ENCODE measurements around the gene HOXC11. TPM values are rescaled to one million over a fixed set of nuclear protein-coding genes. Genes with fewer than 3 reads are reported as not detected.

Gene HOXC11
- total and polyA plus RNA-seq, 2 of the 4 experiments (the other 2 are of a cell fraction) = not detected

DNA sequence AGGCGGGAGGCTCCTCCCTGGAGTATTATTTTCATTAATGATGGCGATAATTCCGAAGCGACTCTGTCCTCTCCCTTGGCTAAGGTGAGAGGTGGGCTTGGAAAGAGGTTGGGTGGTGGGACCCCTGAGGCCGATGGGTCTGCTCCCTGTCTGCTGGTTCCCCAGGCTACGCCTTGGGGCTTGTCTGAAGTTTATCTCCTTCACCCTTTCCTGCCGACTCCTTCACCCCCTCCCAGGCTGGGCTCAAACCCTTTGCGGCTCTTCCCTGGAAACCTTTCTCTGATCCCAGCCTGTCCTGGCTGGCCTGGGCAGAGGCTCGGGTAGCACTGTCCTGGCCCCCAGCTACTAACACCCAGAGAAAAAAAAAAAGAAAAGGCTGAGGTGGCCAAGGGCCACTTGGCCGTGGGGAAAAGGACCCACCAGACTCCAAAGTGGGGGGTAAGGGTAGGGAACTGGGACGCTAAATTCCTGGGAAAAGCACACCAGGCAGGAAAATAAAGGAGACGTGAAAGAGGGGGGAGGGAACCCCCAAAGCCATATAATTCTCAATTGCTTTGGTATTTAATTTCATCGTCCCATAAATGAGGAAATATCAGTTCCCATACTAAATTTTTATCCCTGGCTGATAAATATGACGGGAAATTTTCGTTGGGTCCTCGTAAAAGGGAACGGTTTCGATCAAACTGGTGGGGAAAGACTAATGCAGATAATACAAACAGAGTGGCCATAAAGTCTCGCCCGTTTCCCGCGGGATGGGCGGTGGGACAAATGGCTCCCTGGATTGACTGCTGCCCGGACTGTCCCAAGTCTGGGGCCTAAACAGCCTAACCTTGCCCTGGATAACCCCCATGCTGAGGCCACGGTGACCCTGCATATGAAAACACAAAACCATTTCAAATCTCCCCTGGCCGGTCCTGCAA, 10.0 kb downstream of the HOXC11 start (continued):
- TF ChIP-seq RFX5 (IDR thresholded peaks at IDR 0.05; ENCODE audit: low read depth, low read length) (no peak), POLR2A (IDR thresholded peaks at IDR 0.05; ENCODE audit: low read depth, low read length) (no peak), RAD21 (IDR thresholded peaks at IDR 0.05; ENCODE audit: low read length) (no peak), CEBPB (IDR thresholded peaks at IDR 0.05; ENCODE audit: low read depth, low read length) (no peak)

DNA sequence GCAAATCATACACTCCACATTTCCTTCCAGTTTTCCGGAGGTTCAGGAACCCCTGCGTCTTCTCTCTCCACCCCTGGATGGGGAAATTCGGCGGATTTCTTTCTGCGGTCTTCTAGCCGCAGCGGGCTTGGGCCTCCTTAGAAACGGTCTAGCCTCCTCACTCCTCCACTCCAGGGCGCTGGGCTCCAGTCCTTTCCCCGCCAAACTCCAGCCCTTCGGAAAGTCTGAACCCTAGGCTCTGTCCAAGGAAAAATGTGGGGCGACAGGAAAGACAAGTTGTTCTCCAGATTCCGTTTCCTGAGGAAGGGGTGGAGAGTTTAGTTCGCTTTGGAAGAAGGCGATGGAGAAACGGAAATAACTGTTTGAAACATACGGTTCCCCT, 10.6 kb downstream of the HOXC11 start:
- POLR2A ChIA-PET (ENCODE audit: unreplicated experiment) = no interaction called here
- Histone ChIP-seq H3K9me1 (ENCODE audit: insufficient read depth, low read length) (no peaks in the 10 kb centered on the region), H2BK20ac (ENCODE audit: low read depth, low read length) (no peak overlapping the region), H3K9me3 (ENCODE audit: control insufficient read depth, insufficient read depth, low read length) (peaks cover 6% of the 10 kb centered on the region), H3K4me3 (ENCODE audit: insufficient read depth, low read depth, low read length) (no peak overlapping the region), H3K4me1 (ENCODE audit: control insufficient read depth, insufficient read depth, low read length) (no peaks in the 10 kb centered on the region), H3K27me3 (ENCODE audit: control insufficient read depth, insufficient read depth, low read length) (peaks cover 95% of the 10 kb centered on the region), H4K91ac (ENCODE audit: insufficient read depth, low read depth, low read length) (no peak overlapping the region), H3K79me1 (ENCODE audit: low read depth in 1 of 2, low read length in 2 of 2) (no peaks in the 10 kb centered on the region), H3K56ac (ENCODE audit: extremely low read depth, insufficient read depth, low read length) (no peak overlapping the region), H4K5ac (ENCODE audit: low read depth, low read length) (no peak overlapping the region), H2AFZ (replicated peaks; ENCODE audit: low read length, poor library complexity) (no peak overlapping the region), H2AK5ac (ENCODE audit: low read depth, low read length) (no peak overlapping the region), H3K23ac (ENCODE audit: low read depth, low read length) (no peak overlapping the region), H4K20me1 (ENCODE audit: insufficient read depth, low read length) (no peaks in the 10 kb centered on the region), H2BK5ac (ENCODE audit: low read depth, low read length, poor library complexity, severe bottlenecking) (no peak overlapping the region), H2BK15ac (ENCODE audit: low read depth, low read length) (no peak overlapping the region), H4K8ac (ENCODE audit: low read depth in 2 of 2, low read length in 2 of 2) (no peak overlapping the region), H3K9ac (ENCODE audit: low read depth, low read length) (no peak overlapping the region), H2AK9ac (replicated peaks; ENCODE audit: low read depth, low read length, poor library complexity) (no peak overlapping the region), H3K27ac (ENCODE audit: insufficient read depth, low read length) (no peak overlapping the region), H3K14ac (replicated peaks; ENCODE audit: low read depth, low read length) (no peak overlapping the region), H3K4me2 (ENCODE audit: low read depth, low read length) (no peak overlapping the region), H3K4ac (ENCODE audit: low read depth, low read length) (no peak overlapping the region), H3K36me3 (ENCODE audit: control insufficient read depth, insufficient read depth, low read length) (no peaks in the 10 kb centered on the region), H2BK120ac (ENCODE audit: low read depth, low read length) (no peak overlapping the region), H3K18ac (ENCODE audit: low read depth, low read length) (no peak overlapping the region)
- dilution Hi-C loops (cut with HindIII; ENCODE audit: low sequenced_read_pairs, unreplicated experiment) (no loop called here), in situ Hi-C loops (cut with MboI; ENCODE audit: low sequenced_read_pairs) (no loop called here), intact Hi-C loops (cut with micrococcal nuclease) (no loop called here)
- 0% methylated on average over 2 of the region's 17 CpGs; no CpG with 5 or more reads in 1 of the 2 experiments for WGBS, 2 experiments (ENCODE audit: extremely low coverage in 2 of 2, insufficient read length in 1 of 2)
- ATAC-seq (ENCODE audit: low read depth) (no peak), DNase-seq (no peak)
- BruUV-seq (replicated peaks) = no TSS peak
- CTCF ChIA-PET = no interaction called here
- TF ChIP-seq, protein P1, sequence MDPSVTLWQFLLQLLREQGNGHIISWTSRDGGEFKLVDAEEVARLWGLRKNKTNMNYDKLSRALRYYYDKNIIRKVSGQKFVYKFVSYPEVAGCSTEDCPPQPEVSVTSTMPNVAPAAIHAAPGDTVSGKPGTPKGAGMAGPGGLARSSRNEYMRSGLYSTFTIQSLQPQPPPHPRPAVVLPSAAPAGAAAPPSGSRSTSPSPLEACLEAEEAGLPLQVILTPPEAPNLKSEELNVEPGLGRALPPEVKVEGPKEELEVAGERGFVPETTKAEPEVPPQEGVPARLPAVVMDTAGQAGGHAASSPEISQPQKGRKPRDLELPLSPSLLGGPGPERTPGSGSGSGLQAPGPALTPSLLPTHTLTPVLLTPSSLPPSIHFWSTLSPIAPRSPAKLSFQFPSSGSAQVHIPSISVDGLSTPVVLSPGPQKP (IDR thresholded peaks at IDR 0.05; ENCODE audit: borderline replicate concordance, low read depth, low read length) = no peak
- TF ChIP-seq MXI1 (IDR thresholded peaks at IDR 0.05; ENCODE audit: borderline replicate concordance, low read depth, low read length) = no peak
- no peak for TF ChIP-seq FOS (IDR thresholded peaks at IDR 0.05; ENCODE audit: low read depth, low read length)
- TF ChIP-seq, protein P2, sequence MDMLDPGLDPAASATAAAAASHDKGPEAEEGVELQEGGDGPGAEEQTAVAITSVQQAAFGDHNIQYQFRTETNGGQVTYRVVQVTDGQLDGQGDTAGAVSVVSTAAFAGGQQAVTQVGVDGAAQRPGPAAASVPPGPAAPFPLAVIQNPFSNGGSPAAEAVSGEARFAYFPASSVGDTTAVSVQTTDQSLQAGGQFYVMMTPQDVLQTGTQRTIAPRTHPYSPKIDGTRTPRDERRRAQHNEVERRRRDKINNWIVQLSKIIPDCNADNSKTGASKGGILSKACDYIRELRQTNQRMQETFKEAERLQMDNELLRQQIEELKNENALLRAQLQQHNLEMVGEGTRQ (IDR thresholded peaks at IDR 0.05; ENCODE audit: low read depth, low read length) = no peak
- TF ChIP-seq POLR2A (IDR thresholded peaks at IDR 0.05; ENCODE audit: low read depth, low read length) = no peak
- no peak for TF ChIP-seq CEBPB (IDR thresholded peaks at IDR 0.05; ENCODE audit: low read depth, low read length)
- no peak for TF ChIP-seq MAFK (IDR thresholded peaks at IDR 0.05; ENCODE audit: low read depth, low read length)
- TF ChIP-seq, protein P3, sequence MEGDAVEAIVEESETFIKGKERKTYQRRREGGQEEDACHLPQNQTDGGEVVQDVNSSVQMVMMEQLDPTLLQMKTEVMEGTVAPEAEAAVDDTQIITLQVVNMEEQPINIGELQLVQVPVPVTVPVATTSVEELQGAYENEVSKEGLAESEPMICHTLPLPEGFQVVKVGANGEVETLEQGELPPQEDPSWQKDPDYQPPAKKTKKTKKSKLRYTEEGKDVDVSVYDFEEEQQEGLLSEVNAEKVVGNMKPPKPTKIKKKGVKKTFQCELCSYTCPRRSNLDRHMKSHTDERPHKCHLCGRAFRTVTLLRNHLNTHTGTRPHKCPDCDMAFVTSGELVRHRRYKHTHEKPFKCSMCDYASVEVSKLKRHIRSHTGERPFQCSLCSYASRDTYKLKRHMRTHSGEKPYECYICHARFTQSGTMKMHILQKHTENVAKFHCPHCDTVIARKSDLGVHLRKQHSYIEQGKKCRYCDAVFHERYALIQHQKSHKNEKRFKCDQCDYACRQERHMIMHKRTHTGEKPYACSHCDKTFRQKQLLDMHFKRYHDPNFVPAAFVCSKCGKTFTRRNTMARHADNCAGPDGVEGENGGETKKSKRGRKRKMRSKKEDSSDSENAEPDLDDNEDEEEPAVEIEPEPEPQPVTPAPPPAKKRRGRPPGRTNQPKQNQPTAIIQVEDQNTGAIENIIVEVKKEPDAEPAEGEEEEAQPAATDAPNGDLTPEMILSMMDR (conservative IDR thresholded peaks at IDR 0.05; ENCODE audit: low read depth, low read length) = no peak
- no peak for TF ChIP-seq CHD1 (IDR thresholded peaks at IDR 0.05; ENCODE audit: low read depth, low read length)
- TF ChIP-seq RCOR1 (IDR thresholded peaks at IDR 0.05; ENCODE audit: insufficient replicate concordance, low read length) = no peak
- no peak for TF ChIP-seq SMC3 (IDR thresholded peaks at IDR 0.05; ENCODE audit: low read depth, low read length)
